Measurements from ENCODE around the gene NSD1. TPM values are rescaled to one million over a fixed set of nuclear protein-coding genes. Genes with fewer than 3 reads are reported as not detected.
"Not testable (repeated sequence)": the region's sequence is repeated elsewhere in the genome, so short reads cannot be mapped to it uniquely, and the experiment has no call there.

The NSD1 gene
- total RNA-seq, 3 donors from 2014 or later = 59.3 to 103 (median 69.7) TPM

DNA sequence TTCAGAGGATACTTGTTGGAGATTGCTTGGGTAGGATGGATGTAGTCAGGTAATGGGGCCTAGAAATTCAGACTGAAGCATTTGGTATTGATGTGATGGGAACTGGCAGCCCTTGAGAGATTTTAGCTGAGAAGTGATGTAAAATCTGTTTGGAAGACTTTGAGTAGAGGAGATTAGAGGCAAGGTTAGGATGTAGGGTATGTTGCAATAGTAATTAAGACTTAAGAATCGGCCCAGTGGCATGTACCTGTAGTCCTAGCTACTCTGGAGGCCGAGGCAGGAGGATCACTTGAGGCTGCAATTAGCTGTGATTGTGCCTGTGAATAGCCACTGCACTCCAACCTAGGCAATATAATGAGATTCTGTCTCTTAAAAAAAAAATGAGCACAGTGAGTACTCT is 6.7 kb downstream of the NSD1 start:
- H3K36me3 ChIP-seq (ENCODE audit: low read depth) = no peaks in the 10 kb centered on the region
- TF ChIP-seq, protein P1, sequence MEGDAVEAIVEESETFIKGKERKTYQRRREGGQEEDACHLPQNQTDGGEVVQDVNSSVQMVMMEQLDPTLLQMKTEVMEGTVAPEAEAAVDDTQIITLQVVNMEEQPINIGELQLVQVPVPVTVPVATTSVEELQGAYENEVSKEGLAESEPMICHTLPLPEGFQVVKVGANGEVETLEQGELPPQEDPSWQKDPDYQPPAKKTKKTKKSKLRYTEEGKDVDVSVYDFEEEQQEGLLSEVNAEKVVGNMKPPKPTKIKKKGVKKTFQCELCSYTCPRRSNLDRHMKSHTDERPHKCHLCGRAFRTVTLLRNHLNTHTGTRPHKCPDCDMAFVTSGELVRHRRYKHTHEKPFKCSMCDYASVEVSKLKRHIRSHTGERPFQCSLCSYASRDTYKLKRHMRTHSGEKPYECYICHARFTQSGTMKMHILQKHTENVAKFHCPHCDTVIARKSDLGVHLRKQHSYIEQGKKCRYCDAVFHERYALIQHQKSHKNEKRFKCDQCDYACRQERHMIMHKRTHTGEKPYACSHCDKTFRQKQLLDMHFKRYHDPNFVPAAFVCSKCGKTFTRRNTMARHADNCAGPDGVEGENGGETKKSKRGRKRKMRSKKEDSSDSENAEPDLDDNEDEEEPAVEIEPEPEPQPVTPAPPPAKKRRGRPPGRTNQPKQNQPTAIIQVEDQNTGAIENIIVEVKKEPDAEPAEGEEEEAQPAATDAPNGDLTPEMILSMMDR (IDR thresholded peaks at IDR 0.05) = no peak
- H3K4me1 ChIP-seq (ENCODE audit: low read depth) = peaks cover 28% of the 10 kb centered on the region
- DNase-seq (no peak), ATAC-seq (no peak)
- H3K9me3 ChIP-seq = no peaks in the 10 kb centered on the region
- intact Hi-C loops (cut with DNase I, micrococcal nuclease) = no loop called here
- no peak overlapping the region for H3K4me3 ChIP-seq

DNA sequence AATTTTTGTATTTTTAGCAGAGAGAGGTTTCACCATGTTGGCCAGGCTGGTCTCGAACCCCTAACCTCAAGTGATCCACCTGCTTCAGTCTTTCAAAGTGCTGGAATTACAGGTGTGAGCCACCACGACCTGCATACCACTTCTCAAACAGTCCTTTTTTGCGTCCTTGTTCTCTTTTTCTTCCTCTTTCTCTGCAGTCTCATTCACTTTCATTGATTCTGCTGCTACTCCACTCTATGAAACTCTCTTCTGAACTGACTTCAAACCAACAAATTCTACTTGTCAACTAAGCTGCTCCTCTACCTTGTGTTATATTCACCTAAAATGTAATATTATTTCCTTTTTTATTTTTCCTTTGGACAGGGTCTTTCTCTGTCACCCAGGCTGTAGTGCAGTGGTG is 7.9 kb downstream of the NSD1 start:
- intact Hi-C loops (cut with DNase I, micrococcal nuclease) = no loop called here
- H3K4me1 ChIP-seq (ENCODE audit: low read depth) = peaks cover 17% of the 10 kb centered on the region
- TF ChIP-seq, protein P1 (IDR thresholded peaks at IDR 0.05) = no peak
- ATAC-seq = no peak
- no peaks in the 10 kb centered on the region for H3K9me3 ChIP-seq
- no peaks in the 10 kb centered on the region for H3K36me3 ChIP-seq (ENCODE audit: low read depth)
- no peak overlapping the region for H3K4me3 ChIP-seq
- no peak for DNase-seq

DNA sequence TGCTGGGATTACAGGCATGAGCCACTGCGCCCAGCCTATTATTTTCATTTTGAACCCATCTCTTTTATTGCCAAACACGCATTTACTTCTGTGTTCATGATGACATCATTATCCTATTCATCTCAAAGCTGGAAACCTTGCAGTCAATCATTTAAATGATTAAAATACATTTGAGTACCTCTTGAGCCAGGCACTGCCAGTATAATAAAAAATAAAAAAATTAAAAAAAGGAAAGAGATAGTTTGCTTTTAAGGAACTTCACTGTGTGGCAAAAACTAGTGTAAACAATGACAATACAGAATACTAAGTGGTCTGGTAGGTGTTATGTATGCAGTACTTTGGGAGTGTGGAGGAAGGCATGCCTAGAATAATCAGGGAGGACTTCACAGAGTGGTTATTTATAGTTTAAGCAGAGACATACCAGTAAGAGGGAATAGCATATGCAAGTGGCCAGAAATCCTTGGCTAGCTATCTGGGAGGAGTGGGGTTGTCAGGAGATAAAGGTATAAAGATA is 8.6 kb downstream of the NSD1 start:
- H3K9me3 ChIP-seq = no peaks in the 10 kb centered on the region
- ATAC-seq = no peak
- H3K36me3 ChIP-seq (ENCODE audit: low read depth) = no peaks in the 10 kb centered on the region
- DNase-seq = no peak
- peaks cover 11% of the 10 kb centered on the region for H3K4me1 ChIP-seq (ENCODE audit: low read depth)
- intact Hi-C loops (cut with DNase I, micrococcal nuclease) = no loop called here
- no peak overlapping the region for H3K4me3 ChIP-seq
- TF ChIP-seq, protein P1 (IDR thresholded peaks at IDR 0.05) = no peak

DNA sequence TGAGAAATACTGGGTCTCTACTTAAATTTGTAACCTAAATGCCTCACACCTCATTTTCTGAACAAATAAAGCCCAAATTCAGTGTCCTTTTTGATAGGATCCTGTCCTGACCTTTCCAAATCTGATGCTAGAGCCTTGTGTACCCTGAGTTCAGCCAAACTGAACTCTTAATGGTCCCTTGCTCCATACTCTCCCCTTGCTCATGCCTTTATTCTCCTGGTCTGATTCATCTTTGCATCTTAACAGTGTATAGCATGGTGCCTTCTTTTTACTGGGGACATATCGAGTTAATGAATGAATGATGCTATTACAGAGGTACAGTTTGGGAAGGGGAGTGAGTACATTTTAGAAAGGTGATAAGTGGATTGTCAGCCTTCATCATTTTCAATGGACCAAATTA is 9.2 kb downstream of the NSD1 start:
- Histone ChIP-seq H3K4me1 (ENCODE audit: low read depth) (peaks cover 7% of the 10 kb centered on the region), H3K9me3 (no peaks in the 10 kb centered on the region), H3K4me3 (no peak overlapping the region), H3K36me3 (ENCODE audit: low read depth) (no peaks in the 10 kb centered on the region)
- intact Hi-C loops (cut with DNase I, micrococcal nuclease) = no loop called here
- no peak for DNase-seq
- ATAC-seq = no peak
- TF ChIP-seq, protein P1 (IDR thresholded peaks at IDR 0.05) = no peak

DNA sequence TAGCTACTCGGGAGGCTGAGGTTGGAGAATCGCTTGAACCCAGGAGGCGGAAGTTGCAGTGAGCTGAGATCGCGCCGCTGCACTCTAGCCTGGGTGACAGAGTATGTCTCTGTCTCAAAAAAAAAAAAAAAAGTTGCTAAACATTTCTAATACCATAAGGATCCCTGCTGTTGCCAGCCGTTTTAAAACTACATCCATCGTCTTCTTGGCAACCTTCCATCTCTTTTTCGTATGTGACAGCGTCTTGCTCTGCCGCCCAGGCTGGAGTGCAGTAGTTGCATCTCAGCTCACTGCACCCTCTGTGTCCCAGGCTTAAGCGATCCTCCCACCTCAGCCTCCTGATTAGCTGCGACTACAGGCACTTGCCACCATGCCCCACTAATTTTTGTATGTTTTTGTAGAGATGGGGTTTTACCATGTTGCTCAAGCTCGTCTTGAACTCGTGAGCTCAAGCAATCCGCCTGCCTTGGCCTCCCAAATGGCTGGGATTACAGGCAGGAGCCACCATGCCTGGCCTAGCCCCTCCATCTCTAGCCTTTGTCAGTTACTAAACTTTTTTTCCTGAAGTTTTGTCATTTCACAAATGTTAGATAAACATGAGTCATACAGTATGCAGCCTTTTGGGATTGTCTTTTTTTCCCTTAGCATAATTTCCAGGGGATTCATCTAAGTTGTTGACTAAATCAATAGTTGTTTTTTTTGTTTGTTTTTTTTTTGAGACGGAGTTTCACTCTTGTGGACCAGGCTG is 13.5 kb downstream of the NSD1 start:
- no peak overlapping the region for H3K4me3 ChIP-seq
- H3K36me3 ChIP-seq (ENCODE audit: low read depth) = no peaks in the 10 kb centered on the region
- intact Hi-C loops (cut with DNase I, micrococcal nuclease) = no loop called here
- TF ChIP-seq, protein P1 (IDR thresholded peaks at IDR 0.05) = no peak
- no peaks in the 10 kb centered on the region for H3K4me1 ChIP-seq (ENCODE audit: low read depth)
- DNase-seq (no peak), ATAC-seq (no peak)
- no peaks in the 10 kb centered on the region for H3K9me3 ChIP-seq

DNA sequence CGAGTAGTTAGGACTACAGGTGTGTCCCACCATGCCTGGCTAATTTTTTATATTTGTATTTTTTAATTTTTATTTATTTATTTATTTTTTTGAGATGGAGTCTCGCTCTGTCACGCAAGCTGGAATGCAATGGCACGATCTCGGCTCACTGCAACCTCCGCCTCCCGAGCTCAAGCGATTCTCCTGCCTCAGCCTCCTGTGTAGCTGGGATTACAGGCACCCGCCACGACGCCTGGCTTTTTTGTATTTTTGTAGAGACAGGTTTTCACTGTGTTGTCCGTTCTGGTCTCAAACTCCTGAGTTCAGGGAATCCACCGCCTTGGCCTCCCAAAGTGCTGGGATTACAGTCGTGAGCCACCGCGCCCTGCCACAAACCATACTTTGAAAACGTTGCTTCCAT is 16.5 kb downstream of the NSD1 start:
- ATAC-seq; H3K9me3 ChIP-seq; H3K4me1 ChIP-seq (ENCODE audit: low read depth); DNase-seq; H3K36me3 ChIP-seq (ENCODE audit: low read depth); intact Hi-C loops (cut with DNase I, micrococcal nuclease); H3K4me3 ChIP-seq: not testable (repeated sequence)
